ENCODE measurements around the gene PRMT3.

- TF ChIP-seq GATA2 (IDR thresholded peaks at IDR 0.05; ENCODE audit: low read depth, low read length): no peak
- no peak for TF ChIP-seq GATA3 (IDR thresholded peaks at IDR 0.05; ENCODE audit: low read depth, low read length)
Measured at GRCh38 chr11:20351136-20351535, 36.4 kb upstream of the PRMT3 start.

Data from SH-SY5Y (cell line).